ELF-1 (cell line): ENCODE results near the gene CDC34.

ENCODE experiments used
- DNase-seq: peaks from one replicate; pipeline ENCODE4 v3.0.0-alpha.2; 2016; ENCODE audit warnings: low read depth, low spot score

Gene CDC34

GRCh38 chr19:542173-542866 is 10.8 kb downstream of the CDC34 start:
- no peak for DNase-seq

GRCh38 chr19:543910-544608 is 12.5 kb downstream of the CDC34 start, which contains the start of gene GZMM:
TSS of gene GZMM (plus strand) at chr19:544053. CDS start at chr19:544072, 19 bp downstream.
- no peak for DNase-seq

- DNase-seq = no peak
Observed at GRCh38 chr19:547117-547516, 15.6 kb downstream of the CDC34 start.

GRCh38 chr19:547836-548720 is 16.5 kb downstream of the CDC34 start:
- no peak for DNase-seq

- no peak for DNase-seq
Observed at GRCh38 chr19:548886-549830, 17.6 kb downstream of the CDC34 start.

- no peak for DNase-seq
Observed at GRCh38 chr19:554817-555216, 23.3 kb downstream of the CDC34 start.

GRCh38 chr19:555474-555808 is 23.9 kb downstream of the CDC34 start:
- DNase-seq = no peak

- DNase-seq = no peak
Observed at GRCh38 chr19:556611-557382, 25.2 kb downstream of the CDC34 start.

- DNase-seq = peak; percentile 92
Observed at GRCh38 chr19:558770-559439, 27.3 kb downstream of the CDC34 start.

GRCh38 chr19:560121-560520 is 28.6 kb downstream of the CDC34 start:
- DNase-seq = no peak

- DNase-seq = peak; percentile 96
Observed at GRCh38 chr19:566403-566802, 34.8 kb downstream of the CDC34 start.

- DNase-seq = no peak
Observed at GRCh38 chr19:566844-567243, 35.3 kb downstream of the CDC34 start.

- no peak for DNase-seq
Observed at GRCh38 chr19:567296-567900, 35.8 kb downstream of the CDC34 start.

GRCh38 chr19:570251-570686 is 38.7 kb downstream of the CDC34 start:
- no peak for DNase-seq

GRCh38 chr19:570937-571565 is 39.5 kb downstream of the CDC34 start:
- DNase-seq = peak; percentile 85

- DNase-seq = peak; percentile 60
Observed at GRCh38 chr19:571566-571974, 40.0 kb downstream of the CDC34 start.

GRCh38 chr19:572140-572742 is 40.7 kb downstream of the CDC34 start, which contains the start of gene BSG:
TSS of gene BSG (plus strand) at chr19:572596. CDS start at chr19:572635, 39 bp downstream.
- DNase-seq = peak; percentile 100
